Mammary epithelial cell (primary cell): ENCODE data around the gene VTN.

Experiments
- EZH2 ChIP-seq: IDR thresholded peaks from 2 replicates; pipeline ENCODE4 v1.6.1; 2012; ENCODE audit warnings: low read length, inconsistent platforms, borderline replicate concordance
- TF ChIP-seq, protein P1 (sequence below), 2 donors: IDR thresholded peaks in 1 of 2; conservative IDR thresholded peaks in 1 of 2; 2 replicates each; pipeline ENCODE4 v1.5.1; 2011 to 2012; ENCODE audit warnings: inconsistent platforms in 2 of 2, low read length in 2 of 2, mild to moderate bottlenecking in 2 of 2, control low read depth in 1 of 2, low read depth in 1 of 2; ENCODE audit not compliant: insufficient read depth in 1 of 2; ENCODE audit errors: extremely low read depth in 1 of 2

DNA sequence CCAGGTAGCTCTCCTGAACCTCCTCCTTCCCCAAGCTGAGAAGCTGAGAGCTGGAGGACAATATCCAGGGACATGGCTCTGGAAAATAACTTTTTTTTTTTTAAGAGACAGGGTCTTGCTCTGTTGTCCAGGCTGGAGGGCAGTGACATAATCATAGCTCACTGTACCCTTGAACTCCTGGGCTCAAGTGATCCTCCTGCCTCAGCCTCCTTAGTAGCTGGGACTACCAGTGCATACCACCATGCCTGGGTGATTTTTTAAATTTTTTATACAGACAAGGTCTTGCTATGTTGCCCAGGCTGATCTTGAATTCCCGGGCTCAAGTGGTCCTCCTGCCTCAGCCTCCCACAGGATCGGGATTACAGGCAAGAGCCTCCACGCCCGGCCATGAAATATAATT lies 29.7 kb upstream of the VTN start:
- TF ChIP-seq, protein P1, sequence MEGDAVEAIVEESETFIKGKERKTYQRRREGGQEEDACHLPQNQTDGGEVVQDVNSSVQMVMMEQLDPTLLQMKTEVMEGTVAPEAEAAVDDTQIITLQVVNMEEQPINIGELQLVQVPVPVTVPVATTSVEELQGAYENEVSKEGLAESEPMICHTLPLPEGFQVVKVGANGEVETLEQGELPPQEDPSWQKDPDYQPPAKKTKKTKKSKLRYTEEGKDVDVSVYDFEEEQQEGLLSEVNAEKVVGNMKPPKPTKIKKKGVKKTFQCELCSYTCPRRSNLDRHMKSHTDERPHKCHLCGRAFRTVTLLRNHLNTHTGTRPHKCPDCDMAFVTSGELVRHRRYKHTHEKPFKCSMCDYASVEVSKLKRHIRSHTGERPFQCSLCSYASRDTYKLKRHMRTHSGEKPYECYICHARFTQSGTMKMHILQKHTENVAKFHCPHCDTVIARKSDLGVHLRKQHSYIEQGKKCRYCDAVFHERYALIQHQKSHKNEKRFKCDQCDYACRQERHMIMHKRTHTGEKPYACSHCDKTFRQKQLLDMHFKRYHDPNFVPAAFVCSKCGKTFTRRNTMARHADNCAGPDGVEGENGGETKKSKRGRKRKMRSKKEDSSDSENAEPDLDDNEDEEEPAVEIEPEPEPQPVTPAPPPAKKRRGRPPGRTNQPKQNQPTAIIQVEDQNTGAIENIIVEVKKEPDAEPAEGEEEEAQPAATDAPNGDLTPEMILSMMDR (conservative IDR thresholded peaks at IDR 0.05 in 1 of 2, IDR thresholded peaks at IDR 0.05 in 1 of 2; ENCODE audit: extremely low read depth in 1 of 2, insufficient read depth in 1 of 2, low read depth in 1 of 2, low read length in 2 of 2) = no peak
- TF ChIP-seq EZH2 = no peak
